HG03159 (cell line): ENCODE data around the gene DHX57.
"Not testable (repeated sequence)": the region's sequence is repeated elsewhere in the genome, so short reads cannot be mapped to it uniquely, and the experiment has no call there.

ENCODE experiments used
- ATAC-seq: cut with Tn5 transposase; IDR thresholded peaks from one replicate; pipeline ENCODE4 v1.9.1; 2021; ENCODE audit warnings: mild to moderate bottlenecking, moderate library complexity; ENCODE audit not compliant: unreplicated experiment

The DHX57 gene

DNA sequence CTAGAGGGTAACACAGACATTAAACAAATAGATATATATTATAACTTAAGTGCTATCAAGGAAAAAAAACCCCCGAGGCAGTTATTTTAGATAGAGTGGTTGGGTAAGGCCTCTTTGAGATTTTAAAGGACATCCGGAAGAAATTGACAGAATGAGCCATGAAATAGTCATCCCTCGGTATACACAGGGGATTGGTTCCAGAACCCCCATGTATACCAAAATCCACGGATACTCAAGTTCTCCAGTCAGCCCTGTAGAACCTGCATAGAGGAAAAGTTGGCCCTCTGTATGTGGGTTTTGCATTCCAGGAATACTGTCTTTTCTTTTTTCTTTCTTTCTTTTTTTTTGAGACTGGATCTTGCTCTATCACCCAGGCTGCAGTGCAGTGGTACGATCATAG, 2.0 kb downstream of the DHX57 start:
- ATAC-seq, result no peak

DNA sequence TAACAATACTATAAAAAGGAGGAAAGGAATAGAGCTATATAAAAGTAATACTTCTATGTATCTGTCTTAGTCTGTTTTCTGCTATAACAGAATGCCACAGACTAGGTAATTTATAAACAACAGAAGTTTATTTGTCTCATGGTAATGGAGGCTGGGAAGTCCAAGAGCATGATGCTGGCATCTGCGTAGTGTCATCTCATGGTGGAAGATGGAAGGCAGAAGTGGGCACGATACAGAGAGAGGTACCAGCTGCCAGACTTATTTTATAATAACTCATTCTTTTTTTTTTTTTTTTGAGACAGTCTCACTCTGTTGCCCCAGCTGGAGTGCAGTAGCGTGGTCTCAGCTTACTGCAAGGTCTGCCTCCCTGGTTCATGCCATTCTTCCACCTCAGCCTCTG, 4.3 kb downstream of the DHX57 start:
- ATAC-seq, result no peak

GRCh38 chr2:38866773-38867443, 8.8 kb downstream of the DHX57 start:
- ATAC-seq, result no peak

GRCh38 chr2:38863061-38863695, 12.6 kb downstream of the DHX57 start:
- no peak for ATAC-seq

DNA sequence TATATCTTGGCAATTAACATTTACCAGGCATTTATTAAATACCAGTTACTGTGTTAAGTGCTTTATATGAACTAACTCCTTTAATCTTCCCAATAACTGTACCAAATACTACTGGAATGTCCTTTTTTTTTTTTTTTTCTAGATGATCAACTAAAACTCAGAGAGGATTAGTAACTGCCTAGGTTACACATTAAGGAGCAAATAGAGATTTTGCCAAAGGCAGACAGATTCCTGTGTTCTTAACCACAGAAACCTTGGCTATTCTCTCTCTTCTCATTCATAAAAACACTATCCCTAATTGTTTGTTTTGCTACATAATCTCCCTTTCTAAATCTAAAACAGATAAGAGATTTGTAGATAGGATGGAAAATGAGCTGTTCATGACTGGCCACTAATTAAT, 13.3 kb downstream of the DHX57 start:
- ATAC-seq, result no peak

GRCh38 chr2:38856165-38856564, 19.6 kb downstream of the DHX57 start:
- no peak for ATAC-seq

DNA sequence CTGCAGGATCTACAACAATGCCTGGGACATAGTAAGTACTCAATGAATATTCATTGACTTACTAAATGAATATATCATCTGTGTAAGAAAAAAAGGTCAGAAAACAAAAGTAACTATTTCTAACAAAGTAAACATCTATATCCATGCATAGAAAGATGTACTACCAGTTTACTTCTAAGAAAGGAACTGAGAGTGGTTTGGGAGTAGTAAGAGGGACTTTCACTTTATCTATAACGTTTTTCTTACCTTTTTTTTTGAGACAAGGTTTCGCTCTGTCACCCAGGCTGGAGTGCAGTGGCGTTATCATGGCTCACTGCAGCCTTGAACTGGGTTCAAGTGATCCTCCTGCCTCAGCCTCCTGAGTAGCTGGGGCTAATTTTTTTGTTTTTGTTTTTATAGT, 25.7 kb downstream of the DHX57 start:
- peak; percentile 92 for ATAC-seq

GRCh38 chr2:38836791-38837190, 38.9 kb downstream of the DHX57 start:
- ATAC-seq, result peak; percentile 20

DNA sequence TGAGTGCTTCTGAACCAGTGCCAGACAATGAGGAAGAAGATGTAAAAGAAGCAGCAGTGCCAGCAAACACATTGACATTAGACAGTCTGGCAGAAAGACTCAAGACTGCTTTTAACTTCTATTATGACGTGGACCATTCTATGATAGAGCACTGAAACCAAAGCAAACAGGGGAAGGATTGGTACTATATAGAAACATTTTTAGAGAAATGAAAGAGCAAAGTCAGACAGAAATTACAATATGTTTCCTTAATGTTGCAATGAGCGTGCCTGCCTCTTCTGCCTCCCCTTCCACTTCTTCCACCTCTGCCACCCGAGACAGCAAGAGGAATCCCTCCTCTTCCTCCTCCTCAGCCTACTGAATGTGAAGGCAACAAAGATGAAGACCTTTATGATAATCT, 39.7 kb downstream of the DHX57 start:
- peak; percentile 91 for ATAC-seq

DNA sequence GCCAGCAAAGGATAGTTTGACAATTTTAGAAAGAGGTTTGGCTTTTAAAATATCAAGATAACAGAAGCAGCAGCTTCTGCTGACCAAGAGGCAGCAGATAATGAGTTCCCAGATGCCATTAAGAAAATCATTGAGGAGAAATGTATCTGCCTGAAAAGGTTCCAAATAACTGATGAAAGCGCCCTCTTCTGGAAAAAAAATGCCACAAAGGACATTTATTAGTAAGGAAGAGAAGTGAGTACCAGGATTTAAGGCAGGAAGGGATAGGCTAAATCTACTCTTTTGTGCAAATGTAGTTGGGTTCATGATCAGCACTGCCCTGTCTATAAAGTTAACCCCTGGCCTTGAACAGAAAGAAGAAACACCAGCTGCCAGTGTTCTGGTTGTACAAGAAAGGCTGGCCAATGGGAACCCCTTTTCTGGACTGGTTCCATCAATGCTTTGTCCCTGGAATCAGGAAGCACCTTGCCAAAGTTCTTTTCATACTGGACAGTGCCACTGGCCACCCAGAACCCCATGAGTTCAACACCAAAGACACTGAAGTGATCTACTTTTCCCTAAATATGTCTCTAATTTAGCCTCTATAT, 40.6 kb downstream of the DHX57 start:
- no peak for ATAC-seq

- no peak for ATAC-seq
Measured at GRCh38 chr2:38830526-38831159, 45.1 kb downstream of the DHX57 start.

DNA sequence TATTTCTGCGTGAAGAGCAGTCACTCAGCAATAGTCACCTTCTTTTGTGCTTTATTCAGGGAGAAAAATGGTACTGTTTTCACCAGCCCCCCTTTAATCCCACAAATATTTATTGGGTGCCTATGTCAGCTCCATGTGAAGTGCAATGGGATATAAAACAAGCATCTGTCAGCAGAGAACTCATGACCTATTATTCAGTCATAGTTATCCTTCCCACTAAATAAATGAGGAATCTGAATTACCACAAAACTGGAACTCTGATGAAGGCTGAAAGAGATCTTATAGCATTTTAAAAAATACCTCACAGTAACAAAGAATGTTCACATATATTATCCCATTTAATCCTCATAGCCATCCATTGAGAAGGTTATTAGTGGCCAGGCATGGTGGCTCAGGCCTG, 45.8 kb downstream of the DHX57 start:
- no peak for ATAC-seq

GRCh38 chr2:38828460-38828859, 47.3 kb downstream of the DHX57 start:
- no peak for ATAC-seq

- ATAC-seq, result not testable (repeated sequence)
Measured at GRCh38 chr2:38827539-38828145, 48.1 kb downstream of the DHX57 start.

GRCh38 chr2:38825956-38826355, 49.8 kb downstream of the DHX57 start:
- ATAC-seq, result no peak

GRCh38 chr2:38824906-38825305, 50.8 kb downstream of the DHX57 start:
- ATAC-seq, result no peak

DNA sequence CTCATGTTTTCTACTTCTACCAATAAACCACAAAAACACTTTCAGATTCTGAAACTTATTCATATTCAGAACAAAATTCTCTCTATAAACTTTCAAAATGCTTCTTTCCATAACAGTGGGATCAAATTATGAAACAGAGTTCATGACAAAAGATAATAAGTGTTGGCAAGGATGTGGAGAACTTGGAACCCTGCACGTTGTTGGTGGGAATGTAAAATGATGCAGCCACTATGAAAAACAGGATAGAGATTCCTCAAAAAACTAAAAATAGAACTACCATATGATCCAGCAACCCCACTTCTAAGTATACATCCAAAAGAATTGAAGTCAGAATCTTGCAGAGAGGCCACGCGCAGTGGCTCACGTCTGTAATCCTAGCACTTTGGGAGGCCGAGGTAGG, 52.3 kb downstream of the DHX57 start:
- no peak for ATAC-seq

DNA sequence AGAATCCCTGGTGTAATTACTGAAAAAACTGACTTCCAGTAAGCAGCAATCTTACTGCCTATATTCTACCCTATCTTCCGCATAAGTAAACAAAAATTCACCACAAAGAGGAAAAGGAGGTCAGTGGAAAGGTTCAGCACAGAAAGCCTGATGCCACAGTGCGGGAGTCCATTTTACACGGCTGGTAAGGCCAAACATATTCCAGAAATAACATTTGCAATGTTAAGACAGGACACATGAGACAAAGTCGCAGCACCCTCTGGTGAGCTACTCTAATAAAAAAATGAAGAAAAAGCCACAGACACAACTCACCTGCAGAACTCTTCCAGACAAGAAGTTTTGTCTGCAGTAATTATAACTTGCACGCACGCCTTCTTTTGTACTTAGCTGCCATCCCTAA, 57.2 kb downstream of the DHX57 start:
- no peak for ATAC-seq

DNA sequence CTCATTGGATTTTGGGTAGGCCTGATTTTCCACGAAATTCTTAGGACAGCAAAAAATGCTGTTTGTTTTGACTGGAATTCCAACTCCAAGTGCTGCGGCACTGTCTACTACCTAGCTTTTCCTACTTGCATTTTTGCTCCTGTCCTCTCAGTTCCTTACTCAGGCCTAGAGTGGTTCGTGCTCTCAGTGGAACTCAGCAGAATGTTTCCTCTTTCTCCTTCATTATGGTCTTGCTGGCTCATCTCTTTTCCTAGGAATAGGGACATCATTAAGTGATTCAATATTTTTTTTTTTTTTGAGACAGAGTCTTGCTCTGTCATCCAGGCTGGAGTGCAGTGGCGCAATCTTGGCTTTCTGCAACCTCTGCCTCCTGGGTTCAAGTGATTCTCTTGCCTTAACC, 59.8 kb downstream of the DHX57 start:
- ATAC-seq, result no peak

GRCh38 chr2:38810488-38810887, 65.2 kb downstream of the DHX57 start:
- no peak for ATAC-seq

- ATAC-seq, result no peak
Measured at GRCh38 chr2:38808677-38809076, 67.1 kb downstream of the DHX57 start.

- ATAC-seq, result no peak
Measured at GRCh38 chr2:38806733-38807059, 69.0 kb downstream of the DHX57 start.
